Lung microvascular endothelial cell (primary cell): ENCODE data around the gene ARID2. TPM values are rescaled to one million over a fixed set of nuclear protein-coding genes. Genes with fewer than 3 reads are reported as not detected.

Source experiments
- DNase-seq, 2 donors: peaks; one replicate each; pipeline versions ENCODE4 v3.0.0 to v3.0.0-alpha.2; 2010; ENCODE audit warnings: low read depth in 2 of 2
- total RNA-seq: library from RNA; depleted of rRNA; stranded (reverse); fragments of >200 nt; gene quantifications from 2 replicates; pipeline ENCODE4 v1.2.1, GENCODE V29; 2014

The ARID2 gene
- total RNA-seq, 1 donor from 2014 or later = 11.5 TPM

DNA sequence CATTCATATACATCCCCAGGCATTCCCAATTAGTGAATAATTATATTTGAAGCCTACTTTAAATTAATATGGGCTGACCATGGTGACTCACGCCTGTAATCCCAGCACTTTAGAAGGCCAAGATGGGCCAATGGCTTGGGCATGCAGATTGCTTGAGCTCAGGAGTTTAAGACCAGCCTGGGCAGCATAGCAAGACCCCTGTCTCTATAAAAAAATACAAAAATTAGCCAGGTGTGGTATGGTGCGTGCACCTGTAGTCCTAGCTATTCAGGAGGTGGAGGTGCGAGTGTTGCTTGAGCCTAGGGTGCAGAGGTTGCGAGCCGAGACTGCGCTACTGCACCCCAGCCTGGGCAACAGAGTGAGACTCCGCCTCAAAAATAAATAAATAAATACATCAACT lies 7.6 kb upstream of the ARID2 start:
- no peak for DNase-seq

DNA sequence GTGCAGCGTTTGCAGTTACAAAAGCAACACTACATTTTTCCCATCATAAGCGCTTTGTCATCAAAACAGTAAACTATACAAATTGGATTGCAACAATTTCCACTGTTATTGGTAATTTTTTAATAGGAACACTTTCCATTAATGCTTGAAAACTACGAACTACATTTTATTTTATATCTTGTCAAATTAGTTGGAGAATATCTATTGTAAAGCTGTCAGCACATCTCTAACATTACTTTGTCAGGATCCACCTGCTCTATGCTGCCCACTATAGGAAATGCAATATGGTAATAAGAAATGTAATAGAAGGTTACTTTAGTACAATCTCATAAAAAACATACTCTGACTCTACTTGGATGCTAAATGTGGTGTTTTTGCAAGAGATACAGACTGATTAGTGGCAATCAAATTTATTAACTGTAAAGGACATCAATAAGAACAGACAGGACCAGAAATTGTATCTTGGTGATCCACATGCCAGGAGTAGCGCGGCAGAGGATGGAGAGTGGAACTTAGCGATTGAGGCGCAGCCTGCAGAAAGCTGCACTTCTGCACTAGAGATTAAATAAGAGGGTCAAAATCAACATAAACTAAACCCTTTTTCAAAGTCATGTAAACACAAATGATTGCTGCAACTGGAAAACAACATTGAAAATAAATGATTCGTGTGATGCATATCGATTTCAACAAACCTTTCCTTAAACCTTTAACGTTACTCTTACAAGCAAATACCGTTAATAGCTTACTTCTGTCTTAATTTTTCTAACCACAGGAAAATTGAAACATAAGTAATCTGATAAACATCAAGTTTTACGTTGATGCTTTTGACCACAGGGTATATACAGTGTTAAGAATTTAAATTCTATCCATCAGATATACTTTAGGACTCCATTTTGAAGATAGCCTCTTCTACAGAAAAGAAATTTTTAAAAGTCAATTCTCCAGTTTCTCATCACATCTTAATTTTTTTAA lies 3.6 kb upstream of the ARID2 start:
- peak; percentile 68 for DNase-seq

DNA sequence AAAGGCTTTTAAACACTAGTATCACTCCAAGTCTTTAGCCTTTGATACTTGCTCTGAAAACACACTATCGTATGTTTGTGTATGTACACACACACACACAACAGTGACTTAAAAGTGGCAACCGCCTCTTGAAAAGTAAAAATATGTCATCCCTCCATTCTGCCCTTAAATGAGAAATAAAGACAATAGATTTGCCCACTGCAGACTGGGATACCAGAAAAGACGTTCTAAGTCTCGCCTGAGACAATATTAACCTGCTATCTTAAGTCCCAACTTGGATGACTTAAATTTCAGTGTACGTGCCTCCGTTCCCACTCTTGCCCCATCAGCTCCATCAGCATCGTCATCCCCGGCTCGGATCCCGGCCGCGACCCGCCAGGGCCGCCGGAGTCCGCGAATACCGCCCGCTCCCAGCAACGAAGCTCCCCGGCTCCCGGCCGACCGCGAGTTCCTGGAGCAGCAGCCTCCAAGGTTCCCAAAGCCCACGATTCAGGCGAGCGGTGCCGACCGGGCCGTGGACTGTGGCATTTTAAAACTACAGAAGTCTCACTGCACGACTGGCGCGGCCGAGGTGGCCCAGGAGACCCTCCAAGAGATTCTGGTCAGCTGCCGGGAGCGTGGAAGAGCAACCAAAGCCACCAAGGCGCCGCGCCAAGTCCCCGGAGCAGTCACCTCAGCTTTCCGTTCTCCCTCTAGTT lies 2.8 kb upstream of the ARID2 start:
- peak; percentile 51 to 62 for DNase-seq

DNA sequence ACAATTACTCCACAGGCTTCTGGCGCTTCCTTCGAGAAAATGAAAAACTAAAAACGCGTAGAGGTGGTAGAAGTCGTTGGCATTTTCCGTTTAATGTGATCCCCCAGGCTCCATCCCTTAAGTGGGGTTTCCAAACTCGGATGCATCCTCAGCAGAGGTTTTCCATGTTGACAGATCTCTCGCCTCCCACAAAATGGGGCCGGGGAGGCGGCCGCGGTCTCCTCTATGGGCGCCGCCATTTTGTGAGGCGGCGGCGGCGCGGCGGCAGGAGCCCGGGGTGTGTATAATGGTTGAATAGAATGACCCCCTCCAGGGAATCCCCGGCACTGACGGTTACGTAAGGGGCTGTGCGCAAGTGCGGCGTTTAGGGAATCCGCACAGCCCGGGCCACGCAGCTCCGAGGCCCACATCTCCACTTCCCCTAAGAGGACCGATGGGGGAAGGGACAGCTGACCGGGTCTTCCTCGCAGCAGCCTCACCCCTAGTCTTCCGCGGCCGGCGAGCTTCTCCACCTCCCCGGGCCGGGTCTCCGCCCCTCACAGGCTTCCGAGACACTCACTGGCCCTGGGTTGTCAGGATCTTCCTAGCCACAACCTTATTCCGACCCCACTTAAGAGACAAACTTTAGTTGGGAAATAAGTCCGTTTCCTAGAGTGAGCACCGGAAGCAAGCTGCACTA lies 2.1 kb upstream of the ARID2 start:
- peak; percentile 98 to 99 for DNase-seq

DNA sequence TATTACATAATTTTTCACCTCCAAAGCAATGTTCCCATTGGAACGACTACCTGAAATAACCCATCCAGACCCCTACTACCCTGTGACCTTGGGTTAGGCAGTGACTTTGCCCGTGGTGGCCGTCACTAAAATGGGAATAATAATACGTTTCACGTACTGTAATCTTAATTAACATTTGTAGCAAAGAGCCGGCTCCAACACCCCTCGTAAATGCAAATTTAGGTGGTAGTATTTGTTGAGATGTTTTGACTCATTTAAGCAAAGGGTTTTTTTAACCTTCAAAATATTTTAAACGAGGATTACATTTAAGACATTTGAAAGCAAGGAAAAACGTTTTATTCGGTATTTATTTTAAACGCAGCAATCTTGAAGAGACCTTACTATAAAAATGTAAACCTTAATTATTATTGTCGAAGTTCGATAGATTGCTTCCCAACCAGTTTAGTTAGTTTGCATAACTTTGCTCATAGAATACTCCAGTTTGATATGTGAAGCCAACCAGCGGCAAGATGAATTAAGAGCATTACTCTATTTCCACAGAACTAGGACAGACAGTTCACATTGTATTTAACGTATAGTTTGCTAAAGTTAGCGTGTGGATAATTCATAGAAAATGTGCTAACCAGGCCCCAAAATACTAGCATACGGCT lies 1.4 kb upstream of the ARID2 start:
- DNase-seq = no peak

DNA sequence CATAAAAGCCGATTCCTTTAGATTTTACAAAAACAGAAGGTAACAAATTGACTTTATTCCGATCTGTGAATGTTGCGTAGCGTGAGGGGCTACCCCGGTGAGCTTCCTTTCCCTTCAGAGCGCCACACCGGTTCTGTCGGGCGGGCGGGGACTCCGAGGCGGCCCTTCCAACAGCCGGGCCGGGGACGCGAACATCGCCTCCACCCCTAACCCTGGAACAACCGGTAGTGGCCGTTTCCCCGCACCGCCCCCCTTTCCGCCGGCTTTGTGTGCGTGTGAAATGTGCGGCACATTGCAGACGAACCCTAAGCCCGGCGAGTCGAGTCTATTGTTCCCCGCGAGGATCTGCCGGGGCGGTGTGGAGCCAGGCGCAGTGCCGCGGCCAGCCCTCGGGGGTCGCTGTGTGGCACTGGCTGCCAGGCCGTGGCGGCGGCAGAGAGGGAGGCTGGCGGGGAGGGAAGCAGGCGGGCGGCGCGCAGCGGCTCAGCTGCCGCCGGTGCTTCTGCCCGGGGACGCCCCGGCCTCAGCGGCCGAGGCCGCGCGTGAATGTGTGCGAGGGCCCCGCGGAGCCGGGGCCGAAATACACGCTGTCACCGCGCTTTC lies 775 bp upstream of the ARID2 start:
- DNase-seq = peak; percentile 99

DNA sequence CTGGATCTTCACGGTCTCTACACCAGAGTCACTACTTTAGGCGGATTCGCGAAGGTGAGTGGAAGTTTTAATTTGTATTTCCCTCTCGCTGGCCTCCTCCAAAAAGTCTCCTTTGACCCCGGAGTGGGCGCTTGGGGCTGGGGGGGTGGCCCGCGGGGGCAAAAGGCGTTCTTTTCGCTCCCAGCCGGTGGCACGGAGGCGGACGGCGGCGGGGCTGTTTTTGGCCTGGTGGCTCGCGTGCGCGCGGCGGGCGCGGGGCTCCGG lies 510 bp downstream of the ARID2 start:
- no peak for DNase-seq

DNA sequence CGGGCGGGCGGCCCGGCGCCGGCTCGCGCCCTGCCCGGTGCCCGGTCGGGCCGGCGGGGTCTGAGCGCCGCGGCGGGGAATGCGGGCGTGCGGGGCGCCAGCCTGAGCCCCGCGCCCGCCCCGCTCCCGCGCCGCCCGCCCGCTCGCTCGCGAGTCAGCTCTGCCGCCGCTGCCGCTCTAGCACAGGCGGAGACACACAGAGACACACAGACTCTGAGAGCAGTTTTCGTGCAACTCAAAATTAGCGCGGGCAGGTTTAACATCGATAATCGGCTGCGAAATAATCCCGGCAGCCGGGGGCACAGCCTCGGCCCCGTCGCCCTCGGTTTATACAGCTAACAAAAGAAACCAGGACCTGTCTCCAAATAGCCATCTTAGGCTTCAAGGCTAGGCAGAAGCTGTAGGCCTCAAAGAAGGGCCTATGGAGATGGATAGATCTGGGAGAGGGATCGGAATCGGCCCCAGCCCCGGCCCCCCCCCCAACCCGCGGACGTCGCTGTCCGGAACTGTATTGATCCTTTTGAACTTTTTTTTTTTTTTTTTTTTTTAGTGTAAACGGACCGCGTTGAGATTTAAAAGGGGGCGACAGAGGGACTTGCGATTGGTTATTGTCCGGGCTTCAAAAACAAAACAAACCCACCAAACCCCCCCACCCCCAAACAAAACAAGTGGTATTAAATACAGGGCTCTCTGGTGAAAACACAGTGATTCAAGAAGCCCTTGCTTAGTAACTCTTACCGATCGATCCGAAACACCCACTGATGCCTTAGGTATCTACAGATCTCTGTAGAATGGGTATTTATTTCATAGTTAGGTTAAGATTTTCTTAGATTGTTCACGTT lies 1.1 kb downstream of the ARID2 start:
- DNase-seq = peak; percentile 64 to 69

DNA sequence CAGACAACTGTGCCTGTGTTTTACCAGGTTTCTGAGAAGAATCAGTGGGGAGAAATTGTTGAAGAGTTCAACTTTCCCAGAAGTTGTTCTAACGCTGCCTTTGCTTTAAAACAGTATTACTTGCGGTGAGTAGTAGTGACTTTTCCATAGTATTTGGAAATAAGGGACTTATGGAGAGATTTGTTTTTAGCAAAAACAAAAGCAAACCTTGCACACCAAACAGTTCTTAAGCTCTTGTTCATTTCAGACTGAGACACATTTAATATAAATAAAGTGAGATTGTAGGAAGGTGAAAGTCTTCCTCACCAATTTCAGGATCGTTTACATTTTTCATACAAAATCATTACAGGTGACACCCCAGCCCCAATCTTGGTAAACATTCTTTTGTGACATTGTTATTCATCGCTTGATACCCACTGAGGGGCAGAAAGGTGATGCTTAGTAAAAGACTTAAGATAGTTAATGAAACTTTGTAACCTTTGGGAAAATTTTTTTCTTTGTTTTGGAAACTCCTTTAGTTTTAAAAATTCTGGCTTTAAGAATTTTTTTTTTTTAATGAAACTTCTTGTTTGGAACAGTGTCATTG lies 1.8 kb downstream of the ARID2 start:
- DNase-seq = no peak

DNA sequence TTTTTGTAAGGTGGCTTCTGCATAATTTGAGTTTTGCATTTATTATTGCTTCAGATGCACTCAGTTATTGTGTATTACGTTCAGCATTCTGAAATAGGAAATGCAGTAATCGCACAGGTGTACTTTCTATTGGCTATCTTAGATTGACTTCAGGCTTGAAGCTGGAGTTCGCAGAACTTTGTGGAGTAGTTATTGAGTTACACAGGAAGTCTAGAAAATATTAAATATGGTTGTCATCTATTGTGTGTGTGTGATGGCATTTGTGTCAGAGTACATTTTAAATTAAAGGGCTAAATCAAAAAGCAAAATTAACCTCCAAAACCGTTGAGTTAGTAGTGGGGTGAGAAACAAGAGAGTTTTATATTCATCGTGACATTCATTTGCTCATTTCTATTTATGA lies 2.7 kb downstream of the ARID2 start:
- DNase-seq = peak; percentile 56 to 71

DNA sequence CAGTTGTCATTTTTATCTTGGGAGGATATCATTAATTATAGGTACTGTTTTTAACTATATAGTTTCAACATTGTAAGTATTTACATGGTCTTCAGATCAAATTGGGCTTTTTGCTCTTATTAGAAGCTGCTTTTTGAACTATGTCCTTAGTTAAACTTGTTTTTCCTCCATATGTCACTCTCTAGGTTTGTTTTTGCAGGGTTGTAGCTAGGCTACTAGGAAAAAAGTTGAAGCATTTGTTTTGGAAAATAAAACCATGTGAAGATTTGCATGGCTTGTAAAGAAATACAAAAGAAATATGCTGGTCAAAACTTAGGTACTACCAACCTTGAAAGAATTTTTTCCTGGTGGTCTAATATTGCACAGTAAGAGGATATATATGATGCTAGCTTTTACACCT lies 3.4 kb downstream of the ARID2 start:
- DNase-seq = peak; percentile 16 to 75

DNA sequence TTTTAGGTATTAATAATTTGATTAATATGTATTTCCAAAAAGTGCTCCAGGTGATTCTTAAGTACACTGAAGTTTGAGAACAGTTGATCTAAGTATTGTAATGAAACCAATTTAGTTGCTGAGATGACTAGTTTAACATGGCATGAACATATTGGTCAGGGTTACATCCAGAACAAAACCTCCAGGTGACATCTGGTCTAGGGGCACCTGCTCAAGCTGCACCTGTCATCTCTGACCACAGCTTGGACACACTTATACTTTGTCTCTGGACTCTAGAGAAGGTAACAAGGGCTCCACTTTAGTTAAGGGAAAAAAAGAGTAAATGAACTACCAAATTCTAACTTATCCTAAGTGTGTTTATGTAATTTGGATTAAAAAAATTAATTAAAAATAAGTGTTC lies 8.1 kb downstream of the ARID2 start:
- no peak for DNase-seq

DNA sequence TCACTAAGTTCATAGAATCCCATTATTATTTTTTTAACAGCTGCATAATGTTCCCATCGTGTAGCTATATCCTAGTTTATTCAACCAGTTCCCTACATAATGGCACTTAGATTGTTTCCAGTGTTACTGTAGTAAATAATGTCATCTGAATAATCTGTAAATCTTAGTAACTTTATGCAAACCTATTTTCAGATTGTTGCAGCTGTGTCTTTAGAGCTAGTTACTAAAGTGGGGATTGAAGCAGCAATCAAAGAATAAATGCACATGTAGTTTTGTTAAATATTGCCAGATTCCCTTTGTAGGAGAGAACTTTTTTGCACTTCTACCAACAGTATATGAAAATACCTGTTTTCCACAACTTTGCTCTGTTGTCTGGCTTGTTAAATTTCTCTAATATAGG lies 13.1 kb downstream of the ARID2 start:
- no peak for DNase-seq

DNA sequence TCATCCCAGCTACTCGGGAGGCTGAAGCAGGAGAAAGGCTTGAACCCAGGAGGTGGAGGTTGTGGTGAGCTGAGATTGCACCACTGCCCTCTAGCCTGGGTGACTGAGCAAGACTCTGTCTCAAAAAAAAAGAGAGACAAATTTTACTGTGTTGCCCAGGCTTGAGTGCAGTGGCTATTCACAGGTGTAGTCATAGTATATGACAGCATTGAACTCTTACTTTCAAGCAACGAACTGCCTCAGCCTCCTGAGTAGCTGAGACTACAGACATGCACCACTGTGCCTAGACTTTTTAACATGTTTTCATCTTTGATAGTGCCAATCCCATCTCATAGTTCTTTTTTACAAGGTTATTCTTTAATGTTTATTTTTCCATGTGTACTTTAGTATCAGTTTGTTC lies 13.7 kb downstream of the ARID2 start:
- DNase-seq = no peak

DNA sequence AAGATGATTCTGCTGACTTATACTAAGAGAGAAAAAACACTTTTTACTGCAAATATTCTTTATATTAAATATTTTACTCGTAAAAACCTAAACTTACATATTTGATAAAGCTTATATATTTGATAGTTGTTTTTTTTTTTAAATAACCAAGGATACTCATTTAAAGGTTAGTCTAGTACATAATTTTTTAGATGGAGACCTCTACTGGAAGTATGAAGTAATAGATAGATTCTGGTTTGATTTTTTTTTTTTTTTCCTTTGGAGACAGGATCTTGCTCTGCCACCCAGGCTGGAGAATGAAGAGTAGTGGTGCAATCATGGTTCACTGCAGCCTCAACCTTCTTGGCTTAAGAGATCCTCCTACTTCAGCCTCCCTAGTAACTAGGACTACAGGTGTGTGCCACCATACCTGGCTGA lies 16.4 kb downstream of the ARID2 start:
- DNase-seq = peak; percentile 30 to 33

DNA sequence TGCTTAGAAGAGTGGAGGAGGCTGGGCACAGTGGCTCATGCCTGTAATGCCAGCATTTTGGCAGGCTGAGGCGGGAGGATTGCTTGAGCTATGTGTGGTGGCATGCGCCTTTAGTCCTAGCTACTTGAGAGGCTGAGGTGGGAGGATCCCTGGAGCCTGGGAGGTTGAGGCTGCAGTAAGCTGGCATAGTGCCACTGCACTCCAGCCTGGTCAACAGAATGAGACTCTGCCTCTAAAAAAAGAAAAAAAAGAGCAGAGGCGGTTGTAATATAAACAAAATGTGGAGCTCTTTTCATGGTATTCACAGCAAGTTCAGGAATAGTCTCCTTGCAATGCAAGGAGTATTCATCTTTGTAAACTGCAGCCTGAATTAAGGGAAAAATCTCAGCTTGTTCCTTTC lies 27.2 kb downstream of the ARID2 start:
- no peak for DNase-seq

DNA sequence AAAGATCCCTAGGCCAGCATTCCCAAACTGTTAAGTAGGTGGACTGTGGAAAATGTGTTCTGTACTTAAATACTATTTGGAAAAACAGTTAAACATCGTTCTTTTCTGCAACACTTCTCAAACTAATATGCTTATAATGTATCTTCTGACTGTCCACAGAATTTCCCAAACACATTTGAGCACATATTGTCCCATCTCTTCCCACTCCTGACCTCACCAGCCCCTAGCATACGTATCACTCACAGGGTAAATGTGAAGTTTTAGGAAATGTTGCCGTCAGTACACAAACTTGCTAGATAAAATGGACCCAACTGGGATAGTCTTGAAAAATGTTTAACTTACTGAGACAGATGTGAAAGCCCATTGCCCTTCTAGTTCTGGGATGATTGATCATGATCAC lies 27.7 kb downstream of the ARID2 start:
- no peak for DNase-seq

DNA sequence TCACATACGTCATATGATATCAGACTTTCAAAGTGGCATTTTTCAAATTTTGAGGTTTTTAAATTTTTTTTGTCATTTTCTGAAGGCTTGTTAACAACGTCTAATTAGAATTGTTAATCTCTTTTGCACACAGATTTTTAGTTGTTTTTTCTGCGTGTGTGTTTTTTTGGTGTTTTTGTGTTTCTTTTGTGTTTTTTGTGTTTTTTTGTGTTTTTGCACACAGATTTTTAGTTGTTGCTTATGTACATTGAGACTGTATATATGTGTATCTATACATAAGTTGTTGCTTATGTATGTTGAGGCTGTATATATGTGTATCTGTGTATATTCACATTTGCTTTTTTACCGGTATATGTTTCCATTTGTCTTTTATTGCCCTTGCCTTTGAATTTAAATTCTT lies 30.8 kb downstream of the ARID2 start:
- no peak for DNase-seq

DNA sequence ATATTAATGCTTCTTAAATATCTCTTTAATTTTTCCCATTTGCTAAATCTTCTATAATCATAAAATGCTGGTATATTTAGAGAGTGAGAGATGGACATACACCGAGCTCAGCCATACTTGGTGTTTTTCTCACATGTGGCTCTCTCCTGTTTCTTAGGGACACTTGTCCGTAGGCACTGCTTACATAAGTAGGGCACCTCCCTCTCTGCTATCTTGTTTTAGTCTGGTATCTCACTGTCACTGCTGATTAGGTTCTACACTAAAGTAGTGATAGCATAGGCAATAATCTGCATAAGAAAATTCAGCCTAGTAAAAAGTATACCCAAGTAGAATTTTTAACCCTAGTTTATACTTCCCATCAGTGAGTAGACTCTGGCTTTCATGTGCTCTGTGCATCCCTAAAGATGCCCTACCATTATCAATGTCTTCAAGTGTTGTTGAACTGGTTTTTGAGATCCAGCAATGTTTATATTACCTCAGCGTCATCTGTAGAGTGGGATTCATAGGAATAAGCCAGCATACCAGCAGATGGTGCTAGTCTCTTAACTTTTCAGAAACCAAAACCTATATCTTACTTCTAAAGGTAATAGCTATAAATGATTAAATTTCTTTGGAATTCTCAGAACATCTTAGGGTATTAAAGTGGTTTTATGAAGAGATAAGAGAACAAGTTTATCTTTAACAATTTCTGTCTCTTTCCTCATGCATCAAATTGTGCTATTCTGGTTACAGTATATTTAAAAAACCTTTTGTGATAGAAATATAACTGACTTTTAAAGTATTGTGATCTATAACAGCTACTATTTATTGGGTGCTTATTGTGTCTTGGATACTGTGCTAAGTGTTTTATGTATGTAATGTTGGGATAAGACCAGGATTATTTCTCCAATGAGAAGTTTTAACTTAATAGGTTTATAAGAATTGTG lies 32.9 kb downstream of the ARID2 start:
- DNase-seq = peak; percentile 74 to 77
